Neural progenitor cell (in vitro differentiated cells): ENCODE results near the gene CBLL1. TPM values are rescaled to one million over a fixed set of nuclear protein-coding genes. Genes with fewer than 3 reads are reported as not detected.
A peak's percentile ranks its signal among the peaks of the same experiment; 100 is the strongest.

Experiments used
- DNase-seq: peaks from one replicate; pipeline ENCODE4 v3.0.0-alpha.2; 2016; ENCODE audit warnings: low spot score
- H2AFZ ChIP-seq: fragments of 200-600 bp; sonication (generic); replicated peaks from 2 replicates; pipeline ENCODE4 v1.6.1; 2016; ENCODE audit warnings: antibody characterized with exemption
- H3F3A ChIP-seq: fragments of 200-600 bp; sonication (generic); 2 replicates; pipeline ENCODE4 v1.6.1; 2016; ENCODE audit warnings: antibody characterized with exemption, low read depth
- H3K27ac ChIP-seq: fragments of 200-600 bp; sonication (generic); 2 replicates; pipeline ENCODE4 v1.5.1; 2016; ENCODE audit warnings: mild to moderate bottlenecking
- H3K27me3 ChIP-seq: fragments of 200-600 bp; sonication (generic); 2 replicates; pipeline ENCODE4 v1.6.1; 2016; ENCODE audit warnings: mild to moderate bottlenecking, moderate library complexity
- H3K36me3 ChIP-seq: fragments of 200-600 bp; sonication (generic); 2 replicates; pipeline ENCODE4 v1.5.1; 2016
- H3K4me1 ChIP-seq: fragments of 200-600 bp; sonication (generic); 2 replicates; pipeline ENCODE4 v1.6.1; 2016; ENCODE audit warnings: mixed run types
- H3K4me2 ChIP-seq: fragments of 200-600 bp; sonication (generic); 2 replicates; pipeline ENCODE4 v1.6.1; 2016
- H3K4me3 ChIP-seq: fragments of 200-600 bp; sonication (generic); 2 replicates; pipeline ENCODE4 v1.5.1; 2016
- H3K79me2 ChIP-seq: fragments of 200-600 bp; sonication (generic); 2 replicates; pipeline ENCODE4 v1.6.1; 2016; ENCODE audit warnings: low read depth
- H3K9ac ChIP-seq: fragments of 200-600 bp; sonication (generic); 2 replicates; pipeline ENCODE4 v1.6.1; 2016
- H3K9me3 ChIP-seq: fragments of 200-600 bp; sonication (generic); 2 replicates; pipeline ENCODE4 v1.5.1; 2016; ENCODE audit warnings: low read depth
- H4K20me1 ChIP-seq: fragments of 200-600 bp; sonication (generic); 2 replicates; pipeline ENCODE4 v1.6.1; 2016; ENCODE audit warnings: low read depth
- H3K27ac Mint-ChIP-seq: 3 replicates; pipeline ENCODE4 v1.8.0; 2021; ENCODE audit warnings: mixed read lengths
- H3K27me3 Mint-ChIP-seq: 2 replicates; pipeline ENCODE4 v1.8.0; 2022; ENCODE audit warnings: low read depth, mild to moderate bottlenecking, inconsistent platforms, moderate library complexity, mixed read lengths; ENCODE audit not compliant: insufficient read depth
- H3K36me3 Mint-ChIP-seq: 3 replicates; pipeline ENCODE4 v1.8.0; 2021; ENCODE audit warnings: mixed read lengths
- H3K4me1 Mint-ChIP-seq: 3 replicates; pipeline ENCODE4 v1.8.0; 2021; ENCODE audit warnings: mixed read lengths
- H3K4me3 Mint-ChIP-seq: 3 replicates; pipeline ENCODE4 v1.8.0; 2021; ENCODE audit warnings: mild to moderate bottlenecking, moderate library complexity, mixed read lengths
- H3K9me3 Mint-ChIP-seq: 3 replicates; pipeline ENCODE4 v1.8.0; 2020; ENCODE audit warnings: mixed read lengths
- EZH2 ChIP-seq: fragments of 200-600 bp; sonication (generic); IDR thresholded peaks from 2 replicates; pipeline ENCODE4 v1.6.1; 2017; ENCODE audit warnings: antibody characterized with exemption, mild to moderate bottlenecking, moderate library complexity
- EZH2phosphoT487 ChIP-seq: fragments of 200-600 bp; sonication (generic); IDR thresholded peaks from 2 replicates; pipeline ENCODE4 v1.6.1; 2017; ENCODE audit warnings: antibody characterized with exemption
- total RNA-seq: library from RNA; depleted of rRNA; stranded (reverse); fragments of >200 nt; gene quantifications from 2 replicates; pipeline ENCODE4 v1.2.3, GENCODE V29; 2015; ENCODE audit warnings: low replicate concordance
- TF ChIP-seq, protein P1 (sequence below): fragments of 200-600 bp; sonication (generic); IDR thresholded peaks from 2 replicates; pipeline ENCODE4 v1.5.1; 2017; ENCODE audit warnings: antibody characterized with exemption, mild to moderate bottlenecking

Gene CBLL1, protein sequence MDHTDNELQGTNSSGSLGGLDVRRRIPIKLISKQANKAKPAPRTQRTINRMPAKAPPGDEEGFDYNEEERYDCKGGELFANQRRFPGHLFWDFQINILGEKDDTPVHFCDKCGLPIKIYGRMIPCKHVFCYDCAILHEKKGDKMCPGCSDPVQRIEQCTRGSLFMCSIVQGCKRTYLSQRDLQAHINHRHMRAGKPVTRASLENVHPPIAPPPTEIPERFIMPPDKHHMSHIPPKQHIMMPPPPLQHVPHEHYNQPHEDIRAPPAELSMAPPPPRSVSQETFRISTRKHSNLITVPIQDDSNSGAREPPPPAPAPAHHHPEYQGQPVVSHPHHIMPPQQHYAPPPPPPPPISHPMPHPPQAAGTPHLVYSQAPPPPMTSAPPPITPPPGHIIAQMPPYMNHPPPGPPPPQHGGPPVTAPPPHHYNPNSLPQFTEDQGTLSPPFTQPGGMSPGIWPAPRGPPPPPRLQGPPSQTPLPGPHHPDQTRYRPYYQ
- total RNA-seq: 40.6 and 58.0 TPM in 2 replicates

DNA sequence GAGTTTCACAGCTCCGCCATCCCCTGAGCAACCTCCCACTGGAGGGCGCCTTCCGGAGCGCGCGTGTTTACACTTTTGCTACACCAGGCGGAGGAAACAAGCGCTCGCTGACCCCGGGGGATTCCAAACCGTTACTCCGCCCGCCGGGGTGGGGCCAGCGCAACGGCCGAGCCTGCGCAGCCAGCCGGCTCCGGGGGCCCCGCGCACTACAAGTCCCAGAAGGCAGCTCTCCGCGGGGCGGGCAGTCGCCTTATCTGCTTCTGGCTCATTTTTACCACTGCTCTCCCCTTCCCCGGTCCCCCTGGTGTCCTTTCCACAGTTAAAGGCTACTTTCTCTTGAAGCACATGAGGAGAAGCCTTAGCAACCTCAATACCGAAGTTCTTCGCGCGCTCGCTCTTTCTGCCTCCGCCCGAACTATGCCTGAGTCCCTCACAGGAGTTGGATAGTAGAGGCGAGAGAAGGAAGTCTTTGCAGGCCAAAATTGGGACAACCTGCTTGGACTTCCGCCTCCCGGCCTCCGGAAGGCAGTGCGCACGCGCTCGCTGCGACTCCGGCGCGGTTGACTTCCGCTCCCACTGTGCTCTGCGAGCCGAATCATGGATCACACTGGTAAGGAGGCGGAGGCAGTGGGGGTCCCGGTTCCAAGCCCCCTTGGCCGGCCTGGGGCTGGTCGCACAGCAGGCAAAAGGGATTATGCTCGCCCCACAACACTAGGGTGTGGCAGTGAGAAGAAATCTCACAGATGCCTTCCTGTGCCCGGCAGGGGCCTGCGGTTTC lies at the start of gene CBLL1:
TSS of gene CBLL1 (plus strand) at position 576 of the 778 bp plus-strand sequence. CDS start at position 598, 22 bp downstream.
- Mint-ChIP-seq H3K4me3 (peak within 1 kb of the TSS; percentile 98), H3K27me3 (peaks cover 2% of the 10 kb centered on the region), H3K36me3 (no peaks in the 10 kb centered on the region), H3K9me3 (no peaks in the 10 kb centered on the region), H3K4me1 (peaks cover 21% of the 10 kb centered on the region), H3K27ac (peak within 1 kb of the TSS; percentile 99)
- Histone ChIP-seq H3K4me1 (peaks cover 23% of the 10 kb centered on the region), H3K36me3 (peaks cover under 1% of the 10 kb centered on the region), H4K20me1 (peaks cover 39% of the 10 kb centered on the region), H2AFZ (peak within 1 kb of the TSS; percentile 97), H3K9ac (peak within 1 kb of the TSS; percentile 94), H3K27me3 (no peaks in the 10 kb centered on the region), H3K27ac (peak within 1 kb of the TSS; percentile 97), H3K9me3 (no peaks in the 10 kb centered on the region), H3K79me2 (peaks cover 48% of the 10 kb centered on the region), H3F3A (peaks cover 29% of the 10 kb centered on the region), H3K4me2 (peak within 1 kb of the TSS; percentile 98), H3K4me3 (peak within 1 kb of the TSS; percentile 97)
- TF ChIP-seq EZH2: peak; percentile 6
- TF ChIP-seq, protein P1, sequence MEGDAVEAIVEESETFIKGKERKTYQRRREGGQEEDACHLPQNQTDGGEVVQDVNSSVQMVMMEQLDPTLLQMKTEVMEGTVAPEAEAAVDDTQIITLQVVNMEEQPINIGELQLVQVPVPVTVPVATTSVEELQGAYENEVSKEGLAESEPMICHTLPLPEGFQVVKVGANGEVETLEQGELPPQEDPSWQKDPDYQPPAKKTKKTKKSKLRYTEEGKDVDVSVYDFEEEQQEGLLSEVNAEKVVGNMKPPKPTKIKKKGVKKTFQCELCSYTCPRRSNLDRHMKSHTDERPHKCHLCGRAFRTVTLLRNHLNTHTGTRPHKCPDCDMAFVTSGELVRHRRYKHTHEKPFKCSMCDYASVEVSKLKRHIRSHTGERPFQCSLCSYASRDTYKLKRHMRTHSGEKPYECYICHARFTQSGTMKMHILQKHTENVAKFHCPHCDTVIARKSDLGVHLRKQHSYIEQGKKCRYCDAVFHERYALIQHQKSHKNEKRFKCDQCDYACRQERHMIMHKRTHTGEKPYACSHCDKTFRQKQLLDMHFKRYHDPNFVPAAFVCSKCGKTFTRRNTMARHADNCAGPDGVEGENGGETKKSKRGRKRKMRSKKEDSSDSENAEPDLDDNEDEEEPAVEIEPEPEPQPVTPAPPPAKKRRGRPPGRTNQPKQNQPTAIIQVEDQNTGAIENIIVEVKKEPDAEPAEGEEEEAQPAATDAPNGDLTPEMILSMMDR: peak; percentile 64
- TF ChIP-seq EZH2phosphoT487: no peak
- peak; percentile 97 for DNase-seq

DNA sequence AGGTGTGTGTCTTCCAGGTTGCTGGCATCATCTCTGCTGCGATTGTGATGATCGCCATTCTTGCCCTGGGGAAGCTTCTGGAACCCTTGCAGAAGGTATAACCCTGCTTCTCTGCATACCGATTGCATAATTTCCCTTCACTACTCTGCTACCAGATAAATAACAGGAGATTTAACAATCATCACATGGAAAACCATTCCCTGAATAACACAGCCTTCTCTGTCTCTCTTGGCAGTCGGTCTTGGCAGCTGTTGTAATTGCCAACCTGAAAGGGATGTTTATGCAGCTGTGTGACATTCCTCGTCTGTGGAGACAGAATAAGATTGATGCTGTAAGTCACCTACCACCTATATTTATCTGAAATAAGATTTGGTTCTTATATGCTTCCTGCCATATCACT lies 49.6 kb upstream of the CBLL1 start:
- Mint-ChIP-seq H3K9me3 (no peaks in the 10 kb centered on the region), H3K27ac (no peak overlapping the region), H3K36me3 (no peaks in the 10 kb centered on the region), H3K4me1 (peaks cover 14% of the 10 kb centered on the region), H3K27me3 (peaks cover 4% of the 10 kb centered on the region), H3K4me3 (no peak overlapping the region)
- H3K36me3 ChIP-seq: no peaks in the 10 kb centered on the region
- H3F3A ChIP-seq: no peaks in the 10 kb centered on the region
- no peaks in the 10 kb centered on the region for H3K79me2 ChIP-seq
- H3K9me3 ChIP-seq: no peaks in the 10 kb centered on the region
- H3K27me3 ChIP-seq: no peaks in the 10 kb centered on the region
- DNase-seq: no peak
- H3K9ac ChIP-seq: no peak overlapping the region
- no peak overlapping the region for H3K4me2 ChIP-seq
- H2AFZ ChIP-seq: no peak overlapping the region
- no peak for TF ChIP-seq EZH2
- TF ChIP-seq EZH2phosphoT487: no peak
- TF ChIP-seq, protein P1: no peak
- H3K4me1 ChIP-seq: peaks cover 5% of the 10 kb centered on the region
- H4K20me1 ChIP-seq: no peaks in the 10 kb centered on the region
- no peak overlapping the region for H3K4me3 ChIP-seq
- H3K27ac ChIP-seq: no peak overlapping the region

DNA sequence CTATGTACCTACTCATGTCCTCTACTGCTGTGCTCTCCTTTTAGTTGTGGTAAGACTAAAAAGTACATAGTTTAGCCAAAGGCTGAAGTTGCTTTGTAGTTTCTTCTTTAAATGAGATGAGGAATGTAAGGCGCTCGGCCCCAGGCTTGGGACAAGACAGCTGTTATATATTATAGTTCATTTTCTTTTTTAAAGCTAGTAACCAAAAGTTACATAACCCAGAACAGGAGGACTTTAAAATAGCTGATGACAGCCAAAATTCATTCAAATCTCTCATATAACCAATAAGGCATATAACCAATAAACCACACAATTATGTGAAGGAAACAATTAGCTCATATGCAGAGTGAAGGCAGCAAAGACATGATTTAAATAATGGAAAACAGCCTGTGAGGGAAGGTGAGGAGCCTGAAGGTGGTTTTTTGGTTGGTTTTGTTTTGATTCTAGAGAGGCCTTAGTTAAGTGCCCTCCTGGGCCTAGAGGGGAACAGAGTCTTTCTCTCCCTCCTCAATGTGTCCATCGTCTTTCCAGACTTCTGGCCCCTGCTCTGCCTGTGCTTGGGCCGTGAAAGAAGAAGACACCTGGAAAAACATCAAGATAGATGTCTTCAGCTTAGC lies 47.5 kb upstream of the CBLL1 start:
- Mint-ChIP-seq H3K27me3 (peaks cover 4% of the 10 kb centered on the region), H3K4me1 (peaks cover 14% of the 10 kb centered on the region), H3K9me3 (no peaks in the 10 kb centered on the region), H3K27ac (no peak overlapping the region), H3K36me3 (no peaks in the 10 kb centered on the region), H3K4me3 (no peak overlapping the region)
- Histone ChIP-seq H3K4me2 (no peak overlapping the region), H3K4me1 (no peaks in the 10 kb centered on the region), H3K27ac (no peak overlapping the region), H2AFZ (no peak overlapping the region), H3K36me3 (no peaks in the 10 kb centered on the region), H3K79me2 (no peaks in the 10 kb centered on the region), H3K9ac (no peak overlapping the region), H3K4me3 (no peak overlapping the region), H4K20me1 (no peaks in the 10 kb centered on the region), H3F3A (no peaks in the 10 kb centered on the region), H3K27me3 (no peaks in the 10 kb centered on the region), H3K9me3 (no peaks in the 10 kb centered on the region)
- DNase-seq: no peak
- TF ChIP-seq, protein P1: no peak
- no peak for TF ChIP-seq EZH2
- no peak for TF ChIP-seq EZH2phosphoT487
